HG03175 (cell line): ENCODE data around the gene CENPX.

Experiments
- ATAC-seq: cut with Tn5 transposase; IDR thresholded peaks from one replicate; pipeline ENCODE4 v1.9.1; 2021; ENCODE audit warnings: mild to moderate bottlenecking, moderate library complexity; ENCODE audit not compliant: unreplicated experiment

Gene CENPX

DNA sequence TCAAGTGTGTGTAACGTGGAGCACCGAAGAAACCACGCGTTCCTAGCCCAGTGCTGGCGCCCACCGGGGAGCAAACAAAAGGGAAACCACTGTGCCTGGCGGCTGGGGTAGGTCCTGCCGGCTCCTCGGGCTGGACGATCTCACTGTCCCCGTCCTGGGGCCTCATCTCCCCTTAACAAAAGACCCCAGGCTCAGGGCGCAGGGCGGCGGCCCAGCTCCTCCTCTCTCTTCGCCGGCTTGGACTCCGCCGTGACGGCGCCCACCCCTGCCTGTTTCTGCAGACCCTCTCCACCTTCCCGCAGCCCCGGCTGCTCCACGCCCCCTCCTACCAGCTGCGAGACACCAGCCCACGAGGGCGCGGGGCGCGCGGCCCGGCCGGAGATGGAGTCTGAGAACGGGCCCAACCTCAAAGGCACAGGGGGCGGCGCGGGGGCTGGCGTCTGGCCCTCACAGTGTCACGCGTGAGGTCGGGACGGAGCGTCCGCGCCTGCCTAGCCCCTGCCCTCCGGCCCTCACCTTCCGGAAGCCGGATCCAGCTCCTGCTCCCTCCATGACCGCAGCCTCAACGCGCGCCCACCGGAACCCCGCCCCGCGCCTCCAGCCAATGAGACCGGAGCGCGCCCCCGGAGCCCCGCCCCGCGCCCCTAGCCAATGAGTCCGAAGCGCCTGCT is at the start of gene CENPX:
TSS of gene CENPX (minus strand) at position 569 of the 671 bp plus-strand sequence. CDS start at position 552, 17 bp downstream.
- no peak for ATAC-seq

GRCh38 chr17:82070611-82071010 is 47.9 kb upstream of the CENPX start:
- no peak for ATAC-seq

GRCh38 chr17:82065638-82066303 is 43.1 kb upstream of the CENPX start, which contains the start of gene DUS1L:
DUS1L (minus strand) TSS chr17:82065804; CDS start chr17:82065059, 745 bp downstream.
- ATAC-seq: peak; percentile 67

DNA sequence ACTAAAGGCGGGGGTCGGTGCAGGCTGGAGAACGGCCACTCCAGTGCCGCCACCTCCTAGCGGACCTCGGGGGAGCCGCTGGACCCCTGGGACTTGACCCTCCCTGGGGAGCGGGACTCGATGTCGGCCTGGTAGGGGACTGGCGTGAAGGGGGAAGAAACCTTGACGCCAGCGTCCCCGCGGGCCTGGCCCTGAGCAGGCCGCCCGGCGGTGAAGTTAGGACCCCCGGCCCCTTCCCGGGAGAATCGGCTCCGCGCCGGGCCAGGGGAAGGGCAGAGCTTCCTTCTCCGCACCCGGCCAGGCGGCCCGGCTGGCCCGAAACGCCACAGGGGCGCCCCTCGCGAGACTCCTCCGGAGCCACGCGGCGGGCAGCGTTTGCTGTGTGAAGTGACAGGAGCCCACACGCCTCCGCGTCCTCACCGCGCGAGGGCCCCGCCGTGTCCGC is 42.5 kb upstream of the CENPX start:
- ATAC-seq: peak; percentile 24

DNA sequence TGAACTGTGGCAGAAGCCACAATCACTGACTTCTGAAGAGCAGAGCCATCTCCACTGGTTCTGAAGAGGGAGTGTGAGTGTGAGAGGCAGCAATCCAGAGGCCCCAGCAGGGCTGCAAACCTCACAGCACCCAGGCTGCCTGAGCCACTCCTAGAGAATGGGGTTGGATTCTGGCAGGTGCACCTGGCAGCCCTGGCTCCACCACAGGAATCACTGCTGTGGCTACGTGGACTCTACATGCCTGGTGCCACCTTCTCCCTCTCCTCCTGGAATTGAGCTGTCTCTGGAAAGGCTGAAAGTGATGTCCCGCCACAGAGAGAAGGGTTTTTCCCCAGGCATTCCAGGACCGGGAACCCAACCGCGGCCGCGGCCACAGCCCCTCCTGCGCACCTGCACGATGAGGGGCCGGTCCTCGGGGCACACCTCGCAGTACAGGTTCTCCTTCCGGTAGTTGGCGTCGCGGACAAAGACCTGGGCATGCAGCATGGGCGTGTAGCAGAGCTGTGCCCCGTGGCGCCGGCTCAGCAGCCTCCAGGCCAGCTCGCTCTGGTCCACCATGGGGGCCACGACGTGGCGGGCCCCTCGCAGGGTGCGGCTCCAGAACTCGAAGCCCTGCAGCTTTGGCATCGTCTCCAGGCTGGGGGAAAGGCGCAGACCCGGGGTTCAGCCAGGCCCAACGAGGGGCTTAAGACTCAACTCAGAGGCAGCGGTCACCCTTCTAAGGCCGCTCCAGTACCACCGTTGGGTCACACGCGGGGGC is 41.9 kb upstream of the CENPX start:
- no peak for ATAC-seq

DNA sequence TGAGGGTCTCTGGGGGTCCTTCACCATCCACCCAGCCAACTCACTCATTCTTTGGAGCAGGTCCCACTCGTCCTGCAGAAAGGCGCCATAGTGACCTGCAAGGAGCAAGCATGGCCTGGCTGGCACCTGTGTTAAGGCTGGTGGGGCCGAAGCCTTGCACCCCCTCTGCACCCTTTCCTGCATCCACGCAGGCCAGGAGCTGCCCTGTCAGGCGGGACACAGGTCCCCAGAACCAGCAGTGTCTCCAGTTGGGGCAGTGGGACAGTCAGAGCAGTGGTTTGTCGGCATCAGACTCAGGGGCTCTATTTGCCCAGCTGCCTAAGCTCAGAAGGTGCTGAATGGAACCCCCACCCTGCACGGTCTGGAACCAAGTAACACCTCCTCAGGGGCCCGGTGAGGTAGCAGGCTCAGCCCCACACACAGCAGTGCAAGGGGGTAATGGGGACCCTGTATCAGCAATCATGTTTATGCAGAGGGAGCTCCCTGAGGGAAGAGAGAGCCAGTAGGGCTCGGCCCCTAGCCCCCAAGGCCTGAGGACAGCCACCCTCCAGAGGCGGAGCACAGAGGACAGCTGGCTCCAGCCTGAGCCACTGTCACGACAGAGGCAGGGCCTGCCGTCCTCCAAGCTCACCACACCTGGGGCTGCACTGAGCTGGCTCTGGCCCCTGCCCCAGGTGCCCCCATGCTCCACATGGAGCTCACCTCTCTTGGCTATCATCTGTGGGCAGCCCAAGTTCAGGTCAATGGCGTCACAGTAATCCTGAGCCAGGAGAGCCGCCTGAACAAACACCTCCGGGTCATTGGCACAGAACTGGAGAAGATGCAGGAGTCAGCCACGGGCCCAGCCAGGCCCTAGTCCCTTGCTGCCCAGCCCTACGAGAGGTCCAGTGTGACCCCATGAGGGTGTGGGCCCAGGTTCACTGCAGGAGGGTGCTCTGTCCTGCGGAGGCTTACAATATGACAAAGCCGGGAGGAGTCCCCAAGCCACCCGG is 41.0 kb upstream of the CENPX start:
- ATAC-seq: no peak

DNA sequence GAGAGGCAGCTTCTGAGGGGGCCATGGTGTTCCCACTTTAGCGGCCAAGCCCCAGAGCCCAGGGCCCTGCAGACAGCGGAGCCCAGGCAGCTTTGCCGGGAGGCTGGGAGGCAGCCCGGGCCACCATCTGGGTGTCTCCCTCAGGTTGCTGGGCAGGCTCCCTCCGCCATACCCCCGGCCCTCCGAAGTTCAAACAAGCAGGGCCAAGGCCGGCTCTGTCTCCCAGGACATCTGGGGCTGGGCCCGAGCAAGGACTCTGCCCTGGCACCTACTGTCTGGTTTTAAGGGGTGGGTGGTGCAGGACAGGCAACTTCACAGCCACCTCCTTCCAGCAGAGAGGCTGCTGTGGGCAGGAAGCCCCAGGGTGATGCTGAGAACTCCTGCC is 40.3 kb upstream of the CENPX start:
- no peak for ATAC-seq

DNA sequence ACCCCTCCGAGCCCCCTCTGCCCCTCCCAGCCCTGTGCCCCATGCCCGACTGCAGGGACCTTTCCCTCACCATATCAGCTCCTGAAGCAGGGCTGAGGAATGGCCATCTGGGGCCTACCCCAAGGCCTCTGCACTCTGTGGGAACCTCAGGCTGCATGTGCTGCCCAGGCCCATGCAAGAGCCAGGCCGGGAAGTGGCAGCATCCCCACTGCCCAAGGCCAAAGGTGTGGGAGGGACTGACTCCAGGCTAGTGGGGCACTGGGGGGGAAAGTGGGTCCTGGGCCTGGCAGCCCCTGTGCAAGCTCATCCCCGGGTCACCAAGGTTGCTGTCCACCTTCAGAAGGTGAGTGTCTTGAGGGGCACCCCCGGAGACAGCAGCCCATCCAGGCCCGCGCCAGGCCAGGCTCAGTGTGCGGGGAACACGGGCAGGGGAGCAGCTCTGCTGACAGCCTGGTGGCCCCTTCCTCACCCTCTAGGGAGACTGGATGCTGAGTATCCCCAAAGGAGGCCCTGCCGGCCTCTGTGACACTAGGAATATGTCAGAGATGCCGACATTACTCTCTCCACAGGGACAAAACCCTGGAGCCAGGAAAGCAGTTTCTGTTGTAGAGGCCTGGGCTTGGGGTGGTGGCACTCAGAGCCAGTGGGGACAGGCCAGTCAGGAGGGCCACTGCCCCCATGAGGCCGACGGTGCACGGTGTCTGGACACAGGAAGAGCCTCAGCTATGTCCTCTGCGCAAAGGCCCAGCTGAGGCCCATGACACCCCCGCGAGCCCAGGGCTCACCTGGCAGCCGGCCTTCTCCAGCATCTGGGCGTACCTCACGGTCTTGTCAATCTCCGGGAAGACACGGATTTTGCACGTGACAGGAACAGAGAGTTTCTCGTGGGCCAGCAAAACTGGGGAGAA is 39.7 kb upstream of the CENPX start:
- no peak for ATAC-seq

DNA sequence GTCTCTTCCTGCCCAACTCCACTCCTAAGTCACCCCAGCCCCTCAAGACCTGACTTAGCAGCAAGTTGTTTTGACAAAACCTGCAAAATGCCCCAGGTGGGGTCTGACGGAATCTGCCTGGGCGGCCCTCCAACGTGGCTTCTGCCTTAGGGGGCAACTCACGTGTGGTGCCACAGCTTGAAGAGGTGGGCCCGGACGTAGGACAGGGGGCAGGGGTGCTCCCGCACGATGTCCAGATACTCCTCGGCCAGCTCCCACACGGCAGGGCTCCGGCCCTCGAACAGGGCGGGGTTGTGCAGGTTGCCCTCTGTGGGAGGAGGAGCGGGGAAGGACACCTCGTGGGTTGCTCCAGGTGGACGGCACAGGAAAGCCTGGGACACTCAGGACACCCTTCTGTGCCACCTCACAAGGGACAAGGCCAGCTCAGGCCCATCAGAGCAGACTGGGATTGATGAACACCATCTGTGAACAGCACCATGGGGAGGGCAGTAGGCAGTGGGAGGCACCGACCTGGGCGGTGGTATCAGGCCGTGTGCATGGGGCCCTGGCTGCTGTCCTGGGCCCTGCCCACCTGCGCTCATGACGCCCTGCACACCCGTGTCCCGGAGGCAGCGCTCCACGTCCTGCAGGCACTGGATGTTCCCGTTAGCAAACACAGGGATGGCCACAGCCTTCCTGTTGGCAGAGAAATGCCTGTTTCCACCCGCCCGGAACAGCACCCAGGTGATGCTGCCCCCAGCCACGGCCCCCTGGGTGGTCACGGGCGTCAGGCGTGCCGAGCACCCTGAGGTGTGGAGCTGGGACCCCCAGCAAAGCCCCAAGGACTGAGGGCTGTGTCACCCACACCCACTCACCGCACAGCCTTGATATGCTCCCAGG is 38.6 kb upstream of the CENPX start:
- no peak for ATAC-seq

- no peak for ATAC-seq
These were observed 37.9 kb upstream of the CENPX start for GRCh38 chr17:82060614-82061013.

DNA sequence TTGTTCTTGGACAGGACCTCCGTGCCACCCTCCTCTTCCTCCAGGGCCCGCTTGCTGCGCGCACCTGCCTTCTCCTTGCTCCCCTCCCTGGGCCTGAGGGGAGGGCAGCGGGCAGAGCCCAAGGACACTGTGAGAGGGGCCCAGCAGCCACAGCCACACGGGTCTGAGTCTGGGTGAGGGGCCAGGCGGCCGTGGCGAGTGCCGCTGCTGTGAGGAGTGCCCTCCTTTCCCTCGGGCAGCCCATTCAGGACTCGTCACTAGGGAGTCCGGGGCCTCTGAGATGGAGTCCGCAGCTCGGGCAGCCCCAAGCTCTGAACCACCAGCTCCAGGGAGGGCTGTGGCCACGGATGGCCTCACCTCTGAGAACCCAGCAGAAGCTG is 37.3 kb upstream of the CENPX start:
- ATAC-seq: no peak

DNA sequence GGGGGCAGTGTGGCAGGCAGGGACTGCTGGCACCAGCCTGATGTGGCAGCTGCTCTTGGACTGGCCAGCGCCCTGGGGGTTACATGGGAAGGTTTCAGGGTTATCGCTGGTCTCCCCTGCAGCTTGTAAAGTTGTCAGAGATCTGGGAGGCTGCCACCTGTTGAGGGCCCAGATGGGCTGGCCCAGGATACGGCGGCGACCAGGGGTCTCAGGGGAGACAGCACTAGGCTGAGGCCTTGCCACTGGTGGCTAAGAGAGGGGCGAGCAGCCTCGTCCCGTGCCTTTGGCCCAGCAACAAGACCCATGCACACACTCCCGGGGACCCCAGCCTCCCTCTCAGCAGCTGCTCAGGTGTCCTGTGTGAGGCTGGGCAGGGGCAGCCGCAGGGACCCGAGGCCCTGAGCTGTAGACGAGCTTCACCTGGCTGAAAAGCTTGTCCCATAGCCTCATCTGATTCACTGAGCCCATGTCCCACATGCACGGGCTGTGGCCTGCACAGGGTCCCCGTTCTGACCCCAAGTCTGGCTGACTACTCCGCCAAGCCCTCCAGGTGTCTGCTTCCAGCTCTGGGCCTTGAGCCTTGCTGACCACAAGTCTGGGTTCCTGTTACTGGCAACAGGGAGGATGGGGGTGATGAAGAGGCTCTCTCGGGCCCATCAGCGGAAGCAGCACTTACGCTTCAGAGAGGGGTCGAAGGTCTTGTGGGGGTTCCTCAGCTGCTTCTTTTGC is 36.8 kb upstream of the CENPX start:
- no peak for ATAC-seq

GRCh38 chr17:82058855-82059249 is 36.2 kb upstream of the CENPX start:
- ATAC-seq: no peak

- ATAC-seq: no peak
These were observed 35.7 kb upstream of the CENPX start for GRCh38 chr17:82058230-82058854.

DNA sequence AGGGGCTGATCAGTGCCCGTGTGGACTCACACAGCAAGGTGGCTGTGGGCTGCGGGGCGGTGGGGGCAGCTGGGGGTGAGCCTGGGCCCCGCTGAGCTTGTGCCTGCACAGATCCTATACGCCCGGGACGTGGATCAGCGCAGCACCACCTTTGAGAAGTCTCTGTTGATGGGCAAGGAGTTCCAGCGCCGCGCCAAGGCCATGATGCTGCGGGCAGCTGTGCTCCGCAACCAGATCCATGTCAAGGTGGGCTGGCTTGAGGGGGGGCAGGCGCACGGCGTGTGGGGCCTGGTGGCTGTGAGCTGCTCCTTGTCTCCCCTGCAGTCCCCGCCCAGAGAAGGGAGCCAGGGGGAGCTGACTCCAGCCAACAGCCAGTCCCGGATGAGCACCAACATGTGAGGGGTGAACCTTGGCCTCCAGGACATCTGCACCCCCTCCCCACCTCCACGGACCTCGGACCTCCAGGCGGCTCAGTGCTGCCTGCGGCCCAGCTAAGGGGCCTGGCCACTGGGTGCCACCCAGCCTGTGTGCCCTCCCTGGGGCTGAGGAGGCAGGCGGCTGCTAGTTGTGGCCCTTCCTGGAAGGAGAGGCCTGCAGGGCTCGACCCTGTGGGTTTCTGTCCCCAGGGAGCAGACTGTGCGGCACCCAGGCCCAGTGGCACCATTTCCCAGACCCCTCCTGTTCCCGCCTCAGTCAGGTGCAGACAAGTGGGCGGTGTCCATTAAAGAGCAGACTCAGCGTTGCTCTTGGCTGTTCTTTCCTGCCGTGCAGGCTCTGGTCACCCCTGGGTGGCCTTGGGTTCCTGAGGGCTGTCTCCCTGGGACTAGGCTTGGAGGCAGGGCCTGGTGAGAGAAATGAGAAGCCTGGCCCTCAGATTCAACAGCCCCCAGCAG is 34.3 kb upstream of the CENPX start:
- ATAC-seq: no peak

GRCh38 chr17:82055965-82056728 is 33.5 kb upstream of the CENPX start:
- no peak for ATAC-seq
